ENCODE results near the gene MAGEB1.

The MAGEB1 gene, protein sequence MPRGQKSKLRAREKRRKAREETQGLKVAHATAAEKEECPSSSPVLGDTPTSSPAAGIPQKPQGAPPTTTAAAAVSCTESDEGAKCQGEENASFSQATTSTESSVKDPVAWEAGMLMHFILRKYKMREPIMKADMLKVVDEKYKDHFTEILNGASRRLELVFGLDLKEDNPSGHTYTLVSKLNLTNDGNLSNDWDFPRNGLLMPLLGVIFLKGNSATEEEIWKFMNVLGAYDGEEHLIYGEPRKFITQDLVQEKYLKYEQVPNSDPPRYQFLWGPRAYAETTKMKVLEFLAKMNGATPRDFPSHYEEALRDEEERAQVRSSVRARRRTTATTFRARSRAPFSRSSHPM

GRCh38 chrX:30246769-30247489, at the start of gene MAGEB1:
Gene MAGEB1 (plus strand): TSS chrX:30247146. CDS start chrX:30250494, 3,348 bp downstream.
- no peak for DNase-seq

DNA sequence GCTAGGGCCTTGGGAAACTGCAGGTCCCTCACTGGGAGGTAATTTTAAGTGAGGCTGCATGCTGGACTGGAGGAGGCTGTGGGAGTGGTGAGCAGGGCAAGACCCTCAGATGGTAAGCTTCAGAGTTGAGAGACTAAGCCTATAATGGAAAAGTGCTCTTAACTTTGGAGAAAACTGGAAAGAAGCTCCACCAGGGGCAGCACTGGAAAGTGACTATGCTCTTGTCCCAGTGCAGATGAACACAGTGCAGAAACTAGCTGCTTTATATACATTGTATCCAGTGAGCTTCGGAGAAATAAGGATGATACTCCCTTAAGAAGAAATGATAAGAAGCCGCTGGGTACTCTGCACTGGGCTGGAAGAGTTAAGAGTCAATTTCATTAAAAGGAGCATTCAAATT, 34.8 kb upstream of the MAGEB1 start:
- DNase-seq, result no peak

- DNase-seq, result no peak
Observed at GRCh38 chrX:30215357-30215843, 31.5 kb upstream of the MAGEB1 start, which contains the start of gene MAGEB2. Gene MAGEB2 (plus strand): TSS chrX:30215563. CDS start chrX:30218581, 3,018 bp downstream.

GRCh38 chrX:30217465-30217864, 29.5 kb upstream of the MAGEB1 start:
- DNase-seq, result no peak

- no peak for DNase-seq
Observed at GRCh38 chrX:30219372-30219771, 27.6 kb upstream of the MAGEB1 start.

DNA sequence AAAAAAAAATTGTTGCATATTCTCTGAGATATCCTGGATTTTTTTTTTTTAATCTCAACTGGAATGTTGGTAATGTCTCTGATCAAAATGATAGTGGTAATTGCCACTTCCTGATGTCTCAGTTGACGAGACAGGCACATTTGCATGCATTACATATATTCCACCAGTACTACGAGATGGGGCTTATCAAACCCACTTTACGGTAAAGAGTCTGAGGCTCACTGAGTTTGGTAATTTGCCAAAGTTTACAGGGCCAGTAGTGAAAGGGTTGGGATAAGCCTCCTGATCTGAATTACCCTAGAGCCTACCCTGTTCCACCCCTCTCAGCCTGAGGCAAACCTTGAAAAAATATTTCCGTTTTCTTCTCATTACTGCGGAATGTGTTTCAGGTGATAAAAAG, 26.3 kb upstream of the MAGEB1 start:
- DNase-seq, result no peak

- DNase-seq, result no peak
Observed at GRCh38 chrX:30224536-30224935, 22.4 kb upstream of the MAGEB1 start.

- no peak for DNase-seq
Observed at GRCh38 chrX:30228526-30228925, 18.4 kb upstream of the MAGEB1 start.

DNA sequence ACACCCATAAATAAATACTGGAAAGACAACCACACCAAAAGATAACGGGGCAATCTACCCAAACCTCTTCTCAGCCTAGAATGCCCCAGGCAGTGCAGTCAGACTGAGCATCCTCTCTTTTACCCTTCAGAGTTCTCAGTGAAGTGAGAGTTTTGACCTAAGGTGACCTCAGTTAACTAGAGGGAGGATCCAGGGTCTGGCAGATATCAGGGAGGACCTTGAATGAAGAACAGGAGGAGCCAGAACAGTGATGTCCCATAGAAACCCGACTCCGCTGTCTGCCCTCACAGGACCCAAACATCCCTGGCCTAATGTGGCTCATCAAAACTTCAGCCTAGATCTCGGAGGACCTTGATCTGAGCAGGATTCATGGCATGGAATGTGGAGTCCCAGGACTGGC, 16.6 kb upstream of the MAGEB1 start, which contains the start of gene MAGEB3:
Gene MAGEB3, plus strand, starts transcription at position 263 of the 400 bp plus-strand sequence. CDS start 5,268 bp downstream, outside the sequence.
- DNase-seq, result no peak

DNA sequence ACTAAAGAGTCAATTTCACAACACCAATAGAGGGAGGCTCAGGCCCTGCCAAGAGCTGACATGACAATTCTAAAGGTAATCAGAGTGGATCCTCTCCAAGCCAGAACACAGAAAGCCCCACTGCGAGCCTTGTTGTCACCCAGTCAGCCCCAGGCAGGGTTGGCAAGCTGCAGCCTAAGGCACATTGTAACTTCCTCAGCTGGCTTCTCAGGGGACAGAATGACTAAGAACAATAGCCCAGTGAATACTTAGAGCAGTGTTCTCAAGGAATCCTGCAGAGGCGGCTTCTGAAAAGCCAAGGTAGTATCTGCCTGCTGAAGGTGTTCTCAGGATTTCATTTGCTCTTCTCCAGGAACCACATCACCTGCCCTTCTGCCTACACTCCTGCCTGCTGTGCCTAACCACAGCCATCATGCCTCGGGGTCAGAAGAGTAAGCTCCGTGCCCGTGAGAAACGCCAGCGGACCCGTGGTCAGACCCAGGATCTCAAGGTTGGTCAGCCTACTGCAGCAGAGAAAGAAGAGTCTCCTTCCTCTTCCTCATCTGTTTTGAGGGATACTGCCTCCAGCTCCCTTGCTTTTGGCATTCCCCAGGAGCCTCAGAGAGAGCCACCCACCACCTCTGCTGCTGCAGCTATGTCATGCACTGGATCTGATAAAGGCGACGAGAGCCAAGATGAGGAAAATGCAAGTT, 5.1 kb upstream of the MAGEB1 start, which contains the start of gene MAGEB4:
Gene MAGEB4, plus strand, starts transcription at position 277 of the 692 bp plus-strand sequence. Its CDS starts 136 bp downstream, at position 413.
- DNase-seq, result no peak

DNA sequence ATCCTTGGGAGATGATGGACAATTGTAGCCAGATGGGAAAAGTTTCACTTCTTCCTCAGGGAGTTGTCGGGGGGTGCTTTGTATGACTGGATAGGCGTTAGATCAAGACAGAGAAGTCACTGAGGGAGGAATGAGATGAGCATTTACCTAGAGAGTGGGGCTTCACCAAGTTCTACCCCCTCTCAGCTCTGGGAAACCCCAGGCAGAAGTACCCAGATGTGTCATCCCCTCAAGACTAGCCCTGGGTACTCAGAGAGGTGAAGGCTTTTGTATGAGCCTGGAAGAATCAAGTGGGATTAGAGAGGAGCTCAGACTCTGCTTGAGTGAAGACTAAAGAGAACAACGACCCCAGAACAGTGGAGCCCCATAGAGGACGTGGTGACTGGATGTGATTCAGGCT, 1.9 kb downstream of the MAGEB1 start:
- no peak for DNase-seq

DNA sequence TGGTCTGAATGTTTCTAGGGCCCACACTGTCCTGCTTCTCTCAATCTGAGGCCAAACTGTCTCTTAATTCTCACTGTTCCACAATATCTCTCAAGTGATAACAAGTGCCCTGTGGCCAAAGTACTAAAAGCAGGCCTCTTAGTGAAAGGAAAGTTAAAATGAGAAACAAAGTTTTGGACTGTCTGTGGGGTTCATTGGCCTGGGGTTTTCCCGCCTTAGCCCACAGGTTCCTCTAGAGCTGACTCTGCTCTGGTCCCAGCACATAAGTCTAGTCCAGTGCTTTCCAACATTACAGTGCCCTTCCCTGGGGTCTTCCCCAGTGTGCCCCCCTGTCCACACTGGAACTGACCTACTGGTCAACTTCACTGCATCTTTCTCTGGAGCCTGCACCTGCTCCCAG, 6.3 kb downstream of the MAGEB1 start:
- no peak for DNase-seq

DNA sequence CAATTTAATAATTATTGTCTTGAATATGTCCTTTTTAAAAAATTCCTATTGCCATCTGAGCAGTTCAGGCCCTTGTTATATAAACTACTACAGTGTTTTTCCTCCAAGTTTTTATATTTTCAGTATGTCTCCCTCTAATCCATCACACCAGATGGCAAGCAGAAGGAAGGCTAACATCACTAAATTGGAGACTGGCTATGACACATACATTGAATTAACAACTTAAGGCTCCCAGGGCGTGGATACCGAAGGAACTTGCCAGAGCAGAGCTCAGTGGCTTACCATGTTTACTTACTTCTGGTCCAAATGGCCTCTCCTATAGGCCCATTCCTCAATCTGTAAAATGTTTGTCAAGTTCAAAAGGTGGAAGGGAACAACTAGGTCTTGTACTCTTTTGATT, 13.0 kb downstream of the MAGEB1 start:
- no peak for DNase-seq

DNA sequence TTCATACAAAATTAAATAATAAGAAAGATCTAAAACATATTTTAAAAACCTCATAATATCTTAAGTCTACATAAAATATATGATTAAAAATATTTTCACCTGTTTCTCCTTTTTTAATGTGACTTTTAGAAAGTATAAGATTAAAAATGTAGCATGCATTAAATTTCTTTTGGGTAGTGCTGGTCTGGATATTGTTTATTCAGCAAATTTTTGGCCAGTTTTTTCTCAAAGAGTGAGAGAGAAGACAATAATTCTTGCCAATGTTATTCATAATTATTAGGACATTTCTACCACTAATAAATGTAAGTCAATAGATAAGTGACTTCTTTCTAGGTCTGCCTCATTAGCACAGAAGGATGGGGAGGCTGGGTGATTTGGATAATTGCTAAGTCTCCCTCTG, 14.1 kb downstream of the MAGEB1 start:
- DNase-seq, result no peak

DNA sequence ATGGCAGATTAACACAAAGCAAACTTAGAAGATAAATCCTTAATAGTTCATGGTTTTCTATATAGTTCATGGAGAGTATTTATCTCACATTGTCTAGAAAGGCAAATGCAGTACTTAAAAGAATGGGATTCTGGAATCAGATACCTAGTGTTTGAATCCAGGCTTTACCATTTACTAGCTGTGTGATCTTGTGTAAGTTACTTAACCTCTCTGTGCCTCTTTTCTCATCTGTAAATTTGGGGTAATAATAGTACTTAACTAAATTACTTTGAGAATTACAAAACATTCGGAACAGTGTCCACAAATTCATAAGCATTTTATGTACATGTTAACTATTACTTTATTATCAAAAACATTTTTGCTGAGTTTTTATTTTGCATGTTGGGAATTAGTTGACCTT, 15.8 kb downstream of the MAGEB1 start:
- DNase-seq, result no peak

- no peak for DNase-seq
Observed at GRCh38 chrX:30270639-30271038, 23.7 kb downstream of the MAGEB1 start.

DNA sequence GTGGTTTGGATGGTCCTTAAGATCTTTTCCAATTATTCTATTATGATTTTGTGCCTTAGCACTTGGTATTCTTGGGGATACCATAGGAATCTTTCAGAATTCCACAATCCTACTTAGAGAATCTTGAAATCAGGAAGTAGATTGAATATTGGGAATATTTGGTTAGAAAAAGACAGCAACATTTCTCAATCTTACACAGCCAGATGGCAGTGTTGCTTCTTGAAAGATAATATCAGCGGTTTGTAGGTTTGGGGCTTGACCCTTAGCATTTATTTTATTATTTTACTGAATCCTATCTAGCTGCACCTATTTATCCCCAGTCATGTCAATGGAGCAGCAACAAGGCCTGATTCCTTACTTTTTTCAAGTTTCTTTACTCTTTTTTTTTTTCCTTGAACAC, 28.6 kb downstream of the MAGEB1 start:
- DNase-seq, result peak; percentile 2

- DNase-seq, result peak; percentile 0
Observed at GRCh38 chrX:30278365-30278764, 31.4 kb downstream of the MAGEB1 start.

DNA sequence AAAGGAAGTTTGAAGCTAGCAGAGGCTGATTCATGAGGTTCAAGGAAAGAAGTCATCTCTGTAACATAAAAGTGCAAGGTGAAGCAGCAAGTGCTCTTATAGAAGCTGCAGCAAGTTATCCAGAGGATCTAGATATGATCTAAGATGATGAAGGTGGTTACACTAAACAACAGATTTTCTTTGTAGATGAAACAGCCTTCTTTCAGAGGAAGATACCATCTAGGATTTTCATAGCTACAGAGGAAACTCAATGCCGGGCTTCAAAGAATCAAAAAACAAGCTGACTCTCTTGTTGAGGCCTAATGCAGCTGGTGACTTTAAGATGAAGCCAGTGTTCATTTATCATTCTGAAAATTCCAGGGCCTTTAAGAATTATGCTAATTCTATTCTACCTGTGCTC, 33.5 kb downstream of the MAGEB1 start:
- DNase-seq, result no peak

GRCh38 chrX:30282527-30282926, 35.6 kb downstream of the MAGEB1 start:
- no peak for DNase-seq

GRCh38 chrX:30283456-30284200, 36.7 kb downstream of the MAGEB1 start:
- peak; percentile 86 for DNase-seq
